A549 (cell line): ENCODE results near the gene POLD4. TPM values are rescaled to one million over a fixed set of nuclear protein-coding genes. Genes with fewer than 3 reads are reported as not detected.

Experiments used
- ATAC-seq, 2 experiments: fragments of 200-7000 bp in 1 of 2; fragments of >200 bp in 1 of 2; cut with Nextera tagmentation in 1 of 2; cut with Tn5 transposase in 1 of 2; 3 replicates each; pipeline versions ENCODE4 v1.8.0 to v1.9.1; 2018 to 2020; ENCODE audit warnings: mild to moderate bottlenecking in 1 of 2, moderate library complexity in 1 of 2
- CTCF ChIA-PET: fragments of 300-600 bp; sonication (Branson Sonifier 250); formaldehyde crosslinking; extraction: SDS; loops from one replicate; lab custom pipeline; 2021; ENCODE audit warnings: antibody characterized with exemption, inconsistent platforms; lab: Yijun Ruan, JAX
- POLR2A ChIA-PET: fragments of 350-600 bp; formaldehyde crosslinking; extraction: SDS; loops from one replicate; lab custom pipeline; 2021; ENCODE audit warnings: antibody characterized with exemption, inconsistent platforms; lab: Yijun Ruan, JAX
- DNase-seq, 2 experiments: peaks; one replicate each; pipeline versions ENCODE4 v3.0.0 to v3.0.0-alpha.2; 2011 to 2016; ENCODE audit warnings: low read depth in 1 of 2, low spot score in 1 of 2
- FAIRE-seq: peaks from 2 replicates; lab custom pipeline; 2011; peaks lifted over from hg19 to GRCh38; lab: Jason Lieb, UNC
- H3K27ac ChIP-seq, 2 experiments: fragments of >200 bp; sonication (Bioruptor Twin); formaldehyde crosslinking; 3 replicates each; pipeline ENCODE4 v1.5.1; 2016 to 2017
- H3K4me1 ChIP-seq: fragments of >200 bp; sonication (Bioruptor Twin); formaldehyde crosslinking; 3 replicates; pipeline ENCODE4 v1.6.1; 2016
- H3K4me2 ChIP-seq: fragments of >200 bp; sonication (Bioruptor Twin); formaldehyde crosslinking; 3 replicates; pipeline ENCODE4 v1.6.1; 2016
- H3K4me3 ChIP-seq: fragments of >200 bp; sonication (Bioruptor Twin); formaldehyde crosslinking; 3 replicates; pipeline ENCODE4 v1.5.1; 2016
- H3K9me3 ChIP-seq: fragments of >200 bp; sonication (Bioruptor Twin); formaldehyde crosslinking; 3 replicates; pipeline ENCODE4 v1.6.1; 2016
- BHLHE40 ChIP-seq: IDR thresholded peaks from 2 replicates; pipeline ENCODE4 v1.6.1; 2012; ENCODE audit warnings: low read depth, low read length, inconsistent platforms
- CBX8 ChIP-seq: fragments of 200-600 bp; sonication (generic); IDR thresholded peaks from 2 replicates; pipeline ENCODE4 v1.6.1; 2016
- E2F6 ChIP-seq: IDR thresholded peaks from 2 replicates; pipeline ENCODE4 v1.6.1; 2012; ENCODE audit warnings: low read depth, borderline replicate concordance
- EHF ChIP-seq: fragments of 250-450 bp; sonication (Bioruptor Pico); IDR thresholded peaks from 2 replicates; pipeline ENCODE4 v1.5.0; 2020; ENCODE audit warnings: mild to moderate bottlenecking
- EHMT2 ChIP-seq: fragments of 200-600 bp; sonication (generic); IDR thresholded peaks from 2 replicates; pipeline ENCODE4 v1.6.1; 2016; ENCODE audit warnings: antibody characterized with exemption, low read depth, mild to moderate bottlenecking, moderate library complexity
- FOXS1 ChIP-seq: fragments of 250-450 bp; sonication (Bioruptor Pico); IDR thresholded peaks from 2 replicates; pipeline ENCODE4 v1.5.0; 2020; ENCODE audit warnings: mild to moderate bottlenecking, moderate library complexity
- HDAC2 ChIP-seq: fragments of 200-600 bp; sonication (generic); IDR thresholded peaks from 2 replicates; pipeline ENCODE4 v1.6.1; 2016
- HOXA7 ChIP-seq: fragments of 250-450 bp; sonication (Bioruptor Pico); IDR thresholded peaks from 2 replicates; pipeline ENCODE4 v1.5.0; 2020; ENCODE audit warnings: mild to moderate bottlenecking, moderate library complexity
- MAFK ChIP-seq: fragments of 450-650 bp; IDR thresholded peaks from 2 replicates; pipeline ENCODE4 v1.6.1; 2014; ENCODE audit not compliant: partially characterized antibody
- NPAS2 ChIP-seq: fragments of 250-450 bp; sonication (Bioruptor Pico); IDR thresholded peaks from 2 replicates; pipeline ENCODE4 v1.8.0; 2022; ENCODE audit warnings: mild to moderate bottlenecking, moderate library complexity, borderline replicate concordance
- PHF8 ChIP-seq: fragments of 200-600 bp; sonication (generic); IDR thresholded peaks from 2 replicates; pipeline ENCODE4 v1.6.1; 2016; ENCODE audit warnings: low read depth, mild to moderate bottlenecking, antibody characterized with exemption, moderate library complexity, borderline replicate concordance
- POLR2A ChIP-seq: IDR thresholded peaks from 2 replicates; pipeline ENCODE4 v1.6.1; 2012; ENCODE audit warnings: mild to moderate bottlenecking, low read length
- POLR2AphosphoS2 ChIP-seq: conservative IDR thresholded peaks from 2 replicates; pipeline ENCODE4 v1.6.1; 2012; ENCODE audit warnings: low read length, improper control_type of control experiment, inconsistent platforms
- RAD21 ChIP-seq, 2 experiments: fragments of >200 bp in 1 of 2; sonication (Bioruptor Twin) in 1 of 2; formaldehyde crosslinking in 1 of 2; IDR thresholded peaks in 1 of 2; conservative IDR thresholded peaks in 1 of 2; 2 replicates in 1 of 2; 3 replicates in 1 of 2; pipeline ENCODE4 v1.6.1; 2012 to 2018; ENCODE audit warnings: inconsistent platforms in 1 of 2
- RARB ChIP-seq: fragments of 250-450 bp; sonication (Bioruptor Pico); IDR thresholded peaks from 2 replicates; pipeline ENCODE4 v1.8.0; 2021; ENCODE audit warnings: mild to moderate bottlenecking, moderate library complexity
- RFX5 ChIP-seq: fragments of 450-650 bp; IDR thresholded peaks from 2 replicates; pipeline ENCODE4 v1.7.1; 2014; ENCODE audit warnings: antibody characterized with exemption, mild to moderate bottlenecking, moderate library complexity
- RNF2 ChIP-seq: fragments of 200-600 bp; sonication (generic); IDR thresholded peaks from 2 replicates; pipeline ENCODE4 v1.6.1; 2016; ENCODE audit warnings: low read depth, mild to moderate bottlenecking, antibody characterized with exemption, moderate library complexity, borderline replicate concordance
- SREBF2 ChIP-seq: fragments of 450-650 bp; IDR thresholded peaks from 2 replicates; pipeline ENCODE4 v1.6.1; 2014; ENCODE audit warnings: mild to moderate bottlenecking, moderate library complexity
- USF2 ChIP-seq: fragments of 450-650 bp; IDR thresholded peaks from 2 replicates; pipeline ENCODE4 v1.6.1; 2014; ENCODE audit warnings: antibody characterized with exemption
- ZNF302 ChIP-seq: fragments of 250-450 bp; sonication (Bioruptor Pico); IDR thresholded peaks from 2 replicates; pipeline ENCODE4 v1.9.0; 2021; ENCODE audit warnings: inconsistent platforms, mild to moderate bottlenecking, moderate library complexity
- WGBS: methylation state at CpG from one replicate; pipeline ENCODE4 v1.1.6; 2017; ENCODE audit errors: missing lambda C conversion rate; 5-methylcytosine and 5-hydroxymethylcytosine counted together
- polyA plus RNA-seq, 4 experiments: library from polyadenylated mRNA; depleted of rRNA in 3 of 4; stranded (reverse); fragments of >200 nt; fragmentation: RNase III in 1 of 4; extraction: RNeasy Plus Mini Kit Qiagen cat#74134 plus additional on column Dnase treatment in 1 of 4; gene quantifications; 2 replicates in 3 of 4; 3 replicates in 1 of 4; pipeline ENCODE4 v1.2.3, GENCODE V29; 2011 to 2017

POLD4 gene
- polyA plus RNA-seq, 2 of the 4 experiments (the other 2 are of a cell fraction) = 140 to 148 TPM

GRCh38 chr11:67401495-67402191, 48.3 kb upstream of the POLD4 start, which contains the start of gene PPP1CA (continued):
- TF ChIP-seq EHF (CRISPR knock-in tag) = no peak
- TF ChIP-seq RNF2 = no peak
- no peak for TF ChIP-seq SREBF2
- no peak for TF ChIP-seq RFX5
- TF ChIP-seq MAFK = no peak
- TF ChIP-seq FOXS1 = no peak
- no peak for TF ChIP-seq CBX8
- TF ChIP-seq HOXA7 (CRISPR knock-in tag) = no peak
- TF ChIP-seq HDAC2 = no peak
- no peak for TF ChIP-seq USF2
- no peak for TF ChIP-seq NPAS2 (CRISPR knock-in tag)
- peak; percentile 12 to 63; a peak in 4 of 5 replicates for TF ChIP-seq RAD21 (conservative IDR thresholded peaks at IDR 0.05 in 1 of 2, IDR thresholded peaks at IDR 0.05 in 1 of 2)
- peak; percentile 78 for TF ChIP-seq POLR2A
- TF ChIP-seq RARB = no peak
- no peak for TF ChIP-seq ZNF302 (CRISPR knock-in tag)

GRCh38 chr11:67400942-67401494, 47.7 kb upstream of the POLD4 start:
- ChIA-PET CTCF (interaction anchor here (0.6 to 46.2 kb wide), 29 partner anchors 12 to 397 kb away, joined by 3 to 1913 read pairs (median 4); partner anchors contain the start of genes CARNS1, CLCF1, GPR152 and POLD4), POLR2A (interaction anchor here (0.7 to 2.2 kb wide), 20 partner anchors 9 to 162 kb away, joined by 3 to 21 read pairs (median 6); partner anchors contain the start of genes AIP, PITPNM1, POLD4 and PTPRCAP)
- Histone ChIP-seq H3K4me2 (peak overlapping the region; percentile 93), H3K4me1 (peaks cover 15% of the 10 kb centered on the region), H3K9me3 (no peaks in the 10 kb centered on the region), H3K27ac (peak overlapping the region; percentile 89 to 98), H3K4me3 (peak overlapping the region; percentile 80)
- FAIRE-seq (no peak), ATAC-seq (peak; percentile 1 to 10; a peak in 4 of 6 replicates), DNase-seq (no peak)
- TF ChIP-seq POLR2AphosphoS2 (0 out of 2 replicates have a peak, but pooled peaks have one; percentile 69), EHMT2 (no peak), PHF8 (0 out of 2 replicates have a peak, but pooled peaks have one; percentile 17)
- WGBS = 12% methylated on average over 7 of the region's 27 CpGs

DNA sequence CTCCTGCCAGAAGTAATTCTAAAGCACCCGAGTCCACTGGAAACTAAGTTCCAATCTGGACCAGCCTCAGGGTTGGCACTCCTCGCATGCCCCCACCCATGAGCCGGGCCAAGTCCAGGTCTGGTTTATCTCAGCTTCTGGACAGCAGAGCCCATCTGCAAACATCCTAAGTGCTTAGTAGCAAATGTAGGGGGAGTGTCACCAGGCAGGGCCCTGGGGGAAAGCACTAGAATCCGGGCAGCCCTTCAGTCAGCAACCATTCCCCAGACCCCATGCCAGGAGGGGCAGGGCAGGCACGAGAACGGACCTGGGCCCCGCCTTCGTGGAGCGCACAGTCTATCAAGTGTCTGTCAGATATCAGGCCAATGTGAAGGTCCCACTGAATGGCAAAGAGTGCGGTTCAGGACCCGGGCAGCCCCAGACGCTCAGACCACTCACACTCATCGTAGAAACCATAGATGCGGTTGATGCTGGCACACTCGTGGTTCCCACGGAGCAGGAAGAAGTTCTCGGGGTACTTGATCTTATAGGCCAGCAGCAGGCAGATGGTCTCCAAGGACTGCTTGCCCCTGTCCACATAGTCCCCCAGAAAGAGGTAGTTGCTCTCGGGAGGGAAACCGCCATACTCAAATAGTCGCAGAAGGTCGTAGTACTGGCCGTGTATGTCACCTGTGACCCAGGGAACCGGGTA, 47.0 kb upstream of the POLD4 start:
- TF ChIP-seq E2F6 (no peak), BHLHE40 (no peak)
- TF ChIP-seq, all 56 proteins: peak for 0
- H3K9me3 ChIP-seq = no peaks in the 10 kb centered on the region
- H3K27ac ChIP-seq = peak overlapping the region; percentile 89 to 98
- peaks cover 15% of the 10 kb centered on the region for H3K4me1 ChIP-seq
- peak overlapping the region; percentile 93 for H3K4me2 ChIP-seq
- no peak for DNase-seq
- ChIA-PET CTCF (interaction anchor here (0.9 to 46.2 kb wide), 14 partner anchors 13 to 172 kb away, joined by 3 to 1913 read pairs (median 8); partner anchors contain the start of genes CARNS1, CLCF1, POLD4 and RAD9A), POLR2A (interaction anchor here (1.4 to 2.2 kb wide), 5 partner anchors 26 to 65 kb away, joined by 3 to 12 read pairs (median 5); partner anchors contain the start of gene PTPRCAP)
- WGBS = 71% methylated on average over 23 of the region's 23 CpGs
- no peak for ATAC-seq
- no peak for FAIRE-seq
- peak overlapping the region; percentile 80 for H3K4me3 ChIP-seq
